A673 (cell line): ENCODE measurements around the gene UBE2G1.

Source experiments
- CTCF ChIP-seq: fragments of 300-800, 200-600 bp; sonication (generic); conservative IDR thresholded peaks from 2 replicates; pipeline ENCODE4 v1.5.1; 2017; ENCODE audit warnings: low read depth, mild to moderate bottlenecking, antibody characterized with exemption, low read length, moderate library complexity, mixed read lengths
- EZH2 ChIP-seq: fragments of 200-600 bp; sonication (generic); IDR thresholded peaks from 2 replicates; pipeline ENCODE4 v1.6.1; 2017; ENCODE audit warnings: borderline replicate concordance, low read depth, mild to moderate bottlenecking, mixed read lengths, antibody characterized with exemption, low read length; ENCODE audit not compliant: poor library complexity, severe bottlenecking

- no peak for TF ChIP-seq CTCF
- no peak for TF ChIP-seq EZH2
Measured at GRCh38 chr17:4276514-4276913, 90.0 kb downstream of the UBE2G1 start.
